ENCODE data around the gene ABCF2. TPM values are rescaled to one million over a fixed set of nuclear protein-coding genes. Genes with fewer than 3 reads are reported as not detected.

ABCF2 gene
- total RNA-seq, 1 experiment from 2014 or later = 69.0 TPM

- H3K36me3 ChIP-seq (ENCODE audit: insufficient read depth, low read length, poor library complexity, severe bottlenecking) = no peaks in the 10 kb centered on the region
- TF ChIP-seq EZH2 (IDR thresholded peaks at IDR 0.05; ENCODE audit: borderline replicate concordance, low read depth, low read length, poor library complexity, severe bottlenecking) = peak; percentile 73
- TF ChIP-seq, protein P1, sequence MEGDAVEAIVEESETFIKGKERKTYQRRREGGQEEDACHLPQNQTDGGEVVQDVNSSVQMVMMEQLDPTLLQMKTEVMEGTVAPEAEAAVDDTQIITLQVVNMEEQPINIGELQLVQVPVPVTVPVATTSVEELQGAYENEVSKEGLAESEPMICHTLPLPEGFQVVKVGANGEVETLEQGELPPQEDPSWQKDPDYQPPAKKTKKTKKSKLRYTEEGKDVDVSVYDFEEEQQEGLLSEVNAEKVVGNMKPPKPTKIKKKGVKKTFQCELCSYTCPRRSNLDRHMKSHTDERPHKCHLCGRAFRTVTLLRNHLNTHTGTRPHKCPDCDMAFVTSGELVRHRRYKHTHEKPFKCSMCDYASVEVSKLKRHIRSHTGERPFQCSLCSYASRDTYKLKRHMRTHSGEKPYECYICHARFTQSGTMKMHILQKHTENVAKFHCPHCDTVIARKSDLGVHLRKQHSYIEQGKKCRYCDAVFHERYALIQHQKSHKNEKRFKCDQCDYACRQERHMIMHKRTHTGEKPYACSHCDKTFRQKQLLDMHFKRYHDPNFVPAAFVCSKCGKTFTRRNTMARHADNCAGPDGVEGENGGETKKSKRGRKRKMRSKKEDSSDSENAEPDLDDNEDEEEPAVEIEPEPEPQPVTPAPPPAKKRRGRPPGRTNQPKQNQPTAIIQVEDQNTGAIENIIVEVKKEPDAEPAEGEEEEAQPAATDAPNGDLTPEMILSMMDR (conservative IDR thresholded peaks at IDR 0.05; ENCODE audit: low read depth, low read length) = no peak
- H3K9me3 ChIP-seq (ENCODE audit: low read depth, low read length, poor library complexity, severe bottlenecking) = no peaks in the 10 kb centered on the region
- ChIA-PET POLR2A (ENCODE audit: low non-redundant PET) (no interaction called here), CTCF (interaction anchor here (0.6 to 1.4 kb wide), 3 partner anchors 20 to 230 kb away, joined by 3 to 9 read pairs (median 4); no protein-coding TSS in a partner anchor)
- peak within 1 kb of the TSS; percentile 46 for H3K4me3 ChIP-seq (ENCODE audit: low read depth, low read length, poor library complexity, severe bottlenecking)
- intact Hi-C loops (cut with micrococcal nuclease; ENCODE audit: unreplicated experiment) = no loop called here
- peaks cover 71% of the 10 kb centered on the region for H3K27me3 ChIP-seq (replicated peaks; ENCODE audit: insufficient read depth, low read depth, low read length, poor library complexity)
- DNase-seq (ENCODE audit: low spot score) = peak; percentile 14
- peaks cover 8% of the 10 kb centered on the region for H3K4me1 ChIP-seq (ENCODE audit: insufficient read depth, low read length, poor library complexity, severe bottlenecking)
- H3K27ac ChIP-seq (ENCODE audit: low read depth, low read length, poor library complexity, severe bottlenecking) = no peak within 1 kb of the TSS
- no TSS peak for BruUV-seq (replicated peaks)
These were observed 59.6 kb downstream of the ABCF2 start, which contains the start of gene GBX1 for GRCh38 chr7:151167197-151167961. Gene GBX1 (minus strand): TSS chr7:151167694. CDS start chr7:151167548, 146 bp downstream.

GRCh38 chr7:151166629-151167196, 60.3 kb downstream of the ABCF2 start:
- Histone ChIP-seq H3K27ac (ENCODE audit: low read depth, low read length, poor library complexity, severe bottlenecking) (no peak overlapping the region), H3K4me3 (ENCODE audit: low read depth, low read length, poor library complexity, severe bottlenecking) (peak overlapping the region; percentile 46), H3K4me1 (ENCODE audit: insufficient read depth, low read length, poor library complexity, severe bottlenecking) (peaks cover 8% of the 10 kb centered on the region), H3K9me3 (ENCODE audit: low read depth, low read length, poor library complexity, severe bottlenecking) (no peaks in the 10 kb centered on the region), H3K36me3 (ENCODE audit: insufficient read depth, low read length, poor library complexity, severe bottlenecking) (no peaks in the 10 kb centered on the region), H3K27me3 (replicated peaks; ENCODE audit: insufficient read depth, low read depth, low read length, poor library complexity) (peaks cover 71% of the 10 kb centered on the region)
- DNase-seq (ENCODE audit: low spot score) = no peak
- TF ChIP-seq, protein P1 (conservative IDR thresholded peaks at IDR 0.05; ENCODE audit: low read depth, low read length) = no peak
- TF ChIP-seq EZH2 (IDR thresholded peaks at IDR 0.05; ENCODE audit: borderline replicate concordance, low read depth, low read length, poor library complexity, severe bottlenecking) = peak; percentile 96
- BruUV-seq (replicated peaks) = no TSS peak
- CTCF ChIA-PET = interaction anchor here (0.6 to 1.4 kb wide), 2 partner anchors 68 to 204 kb away, joined by 3 to 7 read pairs; no protein-coding TSS in a partner anchor
- intact Hi-C loops (cut with micrococcal nuclease; ENCODE audit: unreplicated experiment) = no loop called here
- POLR2A ChIA-PET (ENCODE audit: low non-redundant PET) = no interaction called here

Other genes with a start within 250 kb of the ABCF2 start
- 1.5 and 4.0 TPM in 2 replicates for gene KCNH2, start 248.9 kb downstream of the ABCF2 start, total RNA-seq (2021)
- 0.75 and 1.4 TPM in 2 replicates for gene NOS3, start 236.2 kb downstream of the ABCF2 start, total RNA-seq (2021)
- 0.96 and 1.9 TPM in 2 replicates for gene ATG9B, start 202.7 kb downstream of the ABCF2 start, total RNA-seq (2021)
- gene ABCB8, start 198.8 kb downstream of the ABCF2 start, total RNA-seq (2021) = 50.9 and 57.6 TPM in 2 replicates
- gene ASIC3, start 178.7 kb downstream of the ABCF2 start, total RNA-seq (2021) = 4.5 and 6.7 TPM in 2 replicates
- 21.1 and 25.7 TPM in 2 replicates for gene CDK5, start 169.3 kb downstream of the ABCF2 start, total RNA-seq (2021)
- gene SLC4A2, start 167.6 kb downstream of the ABCF2 start, total RNA-seq (2021) = 213 and 222 TPM in 2 replicates
- gene FASTK, start 146.4 kb downstream of the ABCF2 start, total RNA-seq (2021) = 70.8 and 80.5 TPM in 2 replicates
- 43.8 and 44.7 TPM in 2 replicates for gene TMUB1, start 143.7 kb downstream of the ABCF2 start, total RNA-seq (2021)
- 115 and 133 TPM in 2 replicates for gene AGAP3, start 140.7 kb downstream of the ABCF2 start, total RNA-seq (2021)
- not detected in 2 replicates for gene GBX1, start 59.5 kb downstream of the ABCF2 start, total RNA-seq (2021)
- not detected in 2 replicates for gene ASB10, start 40.0 kb downstream of the ABCF2 start, total RNA-seq (2021)
- not detected in 2 replicates for gene H2BK1, start 16.7 kb downstream of the ABCF2 start, total RNA-seq (2021)
- 22.5 and 27.1 TPM in 2 replicates for gene CHPF2, start 5.3 kb upstream of the ABCF2 start, total RNA-seq (2021)
- gene SMARCD3, start 21.5 kb upstream of the ABCF2 start, total RNA-seq (2021) = 44.8 and 52.1 TPM in 2 replicates
- 36.9 and 39.4 TPM in 2 replicates for gene NUB1, start 114.6 kb upstream of the ABCF2 start, total RNA-seq (2021)
- 0.86 and 1.9 TPM in 2 replicates for gene WDR86, start 182.8 kb upstream of the ABCF2 start, total RNA-seq (2021)
- gene CRYGN, start 212.9 kb upstream of the ABCF2 start, total RNA-seq (2021) = 0.13 TPM in 2 replicates

Measured in A673 (cell line).